ENCODE data around the gene MYLK4. TPM values are rescaled to one million over a fixed set of nuclear protein-coding genes. Genes with fewer than 3 reads are reported as not detected.

MYLK4 gene
- 0.04 TPM in 1 of 2 replicates, not detected in the other for total RNA-seq

DNA sequence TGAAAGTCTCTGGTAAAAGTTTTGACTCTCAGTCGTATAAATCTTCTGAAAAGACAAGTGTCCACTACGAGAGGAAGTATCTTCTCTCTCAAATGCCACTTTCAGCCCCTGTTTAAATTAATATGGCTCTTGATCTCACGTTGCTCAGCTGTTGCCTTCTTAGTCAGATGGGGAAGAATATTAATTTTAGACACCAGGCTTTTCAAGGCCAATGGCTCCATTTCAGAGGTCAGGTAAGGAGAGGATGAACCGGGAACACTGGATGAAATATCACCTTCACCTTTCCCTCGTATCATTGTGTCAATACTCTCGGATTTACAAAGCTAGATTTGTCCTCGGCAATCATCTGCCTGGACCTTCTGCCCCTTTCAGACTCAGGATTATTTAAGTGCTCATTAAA, at the start of gene MYLK4:
MYLK4 (minus strand) TSS at position 91 of the 400 bp plus-strand sequence. CDS start 1,628 bp downstream, outside the sequence.

GRCh38 chr6:2765166-2765895, 14.6 kb upstream of the MYLK4 start, which contains the start of gene WRNIP1:
Gene WRNIP1, plus strand, starts transcription at chr6:2765393. Its CDS starts 230 bp downstream, at chr6:2765623.

Other genes starting within 250 kb of the MYLK4 start
- 60.7 and 69.3 TPM in 2 replicates for gene WRNIP1, start 14.5 kb upstream of the MYLK4 start, total RNA-seq
- 58.7 and 136 TPM in 2 replicates for gene SERPINB1, start 90.9 kb upstream of the MYLK4 start, total RNA-seq
- gene SERPINB9, start 152.4 kb upstream of the MYLK4 start, total RNA-seq: 0.34 and 0.62 TPM in 2 replicates
- 69.9 and 82.2 TPM in 2 replicates for gene SERPINB6, start 220.6 kb upstream of the MYLK4 start, total RNA-seq
- 6.6 and 7.2 TPM in 2 replicates for gene NQO2, start 249.0 kb upstream of the MYLK4 start, total RNA-seq

Measured in hair follicular keratinocyte (primary cell).